Measurements from ENCODE around the gene KHDRBS2.

DNA sequence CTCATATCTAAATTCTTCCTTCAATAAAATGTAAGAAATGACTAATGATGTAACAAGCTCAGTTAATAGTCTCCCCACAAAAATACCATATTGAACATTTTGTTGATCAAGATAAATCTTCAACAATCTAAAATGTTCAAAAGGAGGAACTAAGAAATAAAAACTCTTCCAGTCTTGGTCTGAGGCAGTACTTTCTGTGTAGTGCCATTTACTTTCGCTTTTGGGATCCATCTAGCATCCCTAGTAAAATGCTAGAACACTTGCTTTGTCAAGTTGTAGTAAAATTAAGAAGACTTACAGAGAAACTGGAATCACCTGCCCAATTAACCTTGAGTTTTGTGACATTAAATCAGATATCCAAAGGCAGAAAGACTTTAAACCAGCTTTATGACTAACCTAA is 246.4 kb downstream of the KHDRBS2 start:
- TF ChIP-seq POLR2A (IDR thresholded peaks at IDR 0.05) (no peak), POLR2AphosphoS5 (IDR thresholded peaks at IDR 0.05) (no peak)
- TF ChIP-seq, protein P1, sequence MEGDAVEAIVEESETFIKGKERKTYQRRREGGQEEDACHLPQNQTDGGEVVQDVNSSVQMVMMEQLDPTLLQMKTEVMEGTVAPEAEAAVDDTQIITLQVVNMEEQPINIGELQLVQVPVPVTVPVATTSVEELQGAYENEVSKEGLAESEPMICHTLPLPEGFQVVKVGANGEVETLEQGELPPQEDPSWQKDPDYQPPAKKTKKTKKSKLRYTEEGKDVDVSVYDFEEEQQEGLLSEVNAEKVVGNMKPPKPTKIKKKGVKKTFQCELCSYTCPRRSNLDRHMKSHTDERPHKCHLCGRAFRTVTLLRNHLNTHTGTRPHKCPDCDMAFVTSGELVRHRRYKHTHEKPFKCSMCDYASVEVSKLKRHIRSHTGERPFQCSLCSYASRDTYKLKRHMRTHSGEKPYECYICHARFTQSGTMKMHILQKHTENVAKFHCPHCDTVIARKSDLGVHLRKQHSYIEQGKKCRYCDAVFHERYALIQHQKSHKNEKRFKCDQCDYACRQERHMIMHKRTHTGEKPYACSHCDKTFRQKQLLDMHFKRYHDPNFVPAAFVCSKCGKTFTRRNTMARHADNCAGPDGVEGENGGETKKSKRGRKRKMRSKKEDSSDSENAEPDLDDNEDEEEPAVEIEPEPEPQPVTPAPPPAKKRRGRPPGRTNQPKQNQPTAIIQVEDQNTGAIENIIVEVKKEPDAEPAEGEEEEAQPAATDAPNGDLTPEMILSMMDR (IDR thresholded peaks at IDR 0.05) = no peak
